SK-N-DZ (cell line): ENCODE results near the gene IL12RB2.
A peak's percentile ranks its signal among the peaks of the same experiment; 100 is the strongest.
"Not testable (repeated sequence)": the region's sequence is repeated elsewhere in the genome, so short reads cannot be mapped to it uniquely, and the experiment has no call there.

ENCODE experiments used
- DNase-seq: peaks from one replicate; pipeline ENCODE4 v3.0.0-alpha.2; 2015; ENCODE audit warnings: low spot score
- small RNA-seq, 2 experiments: library from RNA; depleted of rRNA; stranded (forward); fragments of <200 nt; gene quantifications; one replicate each; pipeline ENCODE3, GENCODE V24; 2014

IL12RB2 gene

GRCh38 chr1:67431156-67431765 is 123.6 kb downstream of the IL12RB2 start:
- no peak for DNase-seq

DNA sequence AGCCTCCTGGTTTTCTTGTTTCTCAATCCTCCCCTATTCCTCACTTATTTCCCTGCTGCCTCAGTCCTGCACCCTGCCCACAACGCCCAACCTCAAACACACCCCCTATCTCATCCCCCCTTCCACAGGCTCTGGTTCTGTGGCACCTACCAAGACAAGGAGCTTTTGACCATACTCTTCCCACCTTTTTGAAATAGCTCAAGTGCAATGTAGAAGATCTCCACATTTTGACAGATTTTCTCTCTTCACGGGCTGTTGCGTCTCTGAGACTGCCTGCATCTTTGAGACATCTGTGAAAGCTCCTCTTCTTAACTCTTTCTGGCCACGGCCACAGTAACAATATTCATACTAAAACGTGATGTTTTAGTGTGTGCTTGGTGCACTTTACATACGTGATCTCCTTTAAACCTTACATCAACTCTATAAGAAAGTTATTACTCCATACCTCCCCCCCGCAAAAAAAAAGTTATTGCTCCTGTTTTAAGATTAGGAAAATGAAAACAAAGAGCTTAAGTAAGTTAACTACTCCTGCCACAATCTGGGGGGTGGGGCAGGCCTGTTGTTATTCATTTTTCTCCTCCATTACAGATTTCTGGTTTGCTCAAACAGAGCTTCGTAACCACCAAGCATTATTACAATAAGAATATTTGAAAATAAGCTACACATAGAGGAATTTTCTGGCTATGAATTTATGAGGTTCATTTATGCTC is 124.4 kb downstream of the IL12RB2 start:
- peak; percentile 20 for DNase-seq

GRCh38 chr1:67432745-67433144 is 125.1 kb downstream of the IL12RB2 start:
- DNase-seq = no peak

DNA sequence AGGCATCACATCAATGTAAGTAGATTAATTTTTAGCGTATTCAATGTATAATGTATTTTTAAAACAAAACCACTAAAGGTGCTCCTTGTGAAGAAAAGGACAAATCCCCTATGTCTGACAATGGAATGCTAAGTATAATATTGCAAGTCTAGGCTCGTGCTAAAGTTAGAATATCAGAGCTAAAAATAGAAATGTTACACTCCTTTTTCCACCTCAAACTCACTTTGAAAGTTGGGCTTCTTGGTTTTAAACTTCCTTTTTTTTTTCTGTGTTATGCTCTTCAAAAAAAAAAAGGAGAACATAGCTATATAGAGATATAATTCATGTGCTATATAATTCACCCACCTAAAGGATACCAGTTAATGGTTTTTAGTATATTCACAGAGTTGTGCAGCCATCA is 126.2 kb downstream of the IL12RB2 start:
- no peak for DNase-seq

GRCh38 chr1:67434491-67434890 is 126.8 kb downstream of the IL12RB2 start:
- DNase-seq = no peak

DNA sequence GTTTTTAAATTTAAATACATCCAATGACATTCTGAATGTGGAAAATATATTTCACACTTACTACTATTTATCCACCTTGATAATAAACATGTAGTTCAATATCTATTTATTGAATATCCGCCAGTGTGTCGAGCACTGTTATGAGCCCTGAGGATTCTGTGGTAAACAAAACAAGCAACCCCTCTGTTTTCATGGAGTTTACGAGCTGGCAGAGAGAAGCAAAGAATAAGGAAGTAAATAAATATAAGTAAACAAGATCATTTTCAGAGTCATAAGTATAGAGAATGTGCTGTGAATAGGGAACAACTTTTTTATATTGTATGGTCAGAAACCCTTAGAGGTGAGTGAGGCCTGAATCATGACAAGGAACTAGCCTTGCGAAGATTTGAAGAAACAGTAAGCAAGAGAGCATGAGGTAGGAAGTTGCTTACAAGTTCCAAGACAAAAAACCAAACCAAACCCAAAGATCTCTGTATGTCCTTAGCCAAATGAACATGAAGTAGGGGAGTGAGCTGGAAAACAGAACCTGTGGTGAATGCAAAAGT is 128.9 kb downstream of the IL12RB2 start:
- DNase-seq = no peak

DNA sequence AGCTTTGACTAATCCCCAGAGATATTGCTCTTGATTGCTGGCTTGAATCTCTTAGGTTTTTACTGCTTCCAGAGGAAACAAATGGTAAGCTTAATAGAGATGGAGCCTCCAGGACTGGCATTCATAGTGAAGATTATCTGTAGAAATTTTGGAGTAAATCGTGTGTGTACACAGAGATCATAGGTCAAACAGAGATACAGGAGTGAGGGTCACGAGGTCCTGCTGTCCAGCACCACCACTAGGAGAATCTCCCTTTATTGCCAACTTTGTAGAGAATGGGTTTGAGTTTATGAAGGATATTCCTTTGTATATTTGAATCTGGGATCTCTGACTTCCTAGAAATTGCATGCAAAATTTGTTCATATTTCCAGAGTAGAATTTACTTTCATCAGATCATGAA is 130.3 kb downstream of the IL12RB2 start:
- no peak for DNase-seq

- no peak for DNase-seq
These were observed 131.8 kb downstream of the IL12RB2 start for GRCh38 chr1:67439277-67440029.

DNA sequence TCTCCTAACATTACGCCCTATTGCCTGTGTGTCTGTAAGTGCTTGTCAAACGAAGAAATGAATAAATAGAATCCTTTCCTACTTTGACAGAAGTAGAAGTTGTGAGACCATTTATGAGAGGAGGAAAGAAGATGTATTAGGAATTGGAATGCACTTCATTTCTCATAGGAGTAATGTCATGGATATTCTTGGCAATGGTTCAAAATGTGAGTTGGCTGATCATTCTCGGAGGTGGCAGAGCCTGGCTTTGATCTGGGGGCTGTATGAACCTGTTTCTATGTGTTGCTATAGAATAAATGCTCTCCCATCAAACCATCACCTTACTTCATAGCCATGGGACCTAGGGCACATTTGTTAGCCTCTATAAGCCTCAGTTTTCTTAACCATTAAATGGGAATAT is 132.7 kb downstream of the IL12RB2 start:
- DNase-seq = no peak

- DNase-seq = peak; percentile 22
These were observed 133.5 kb downstream of the IL12RB2 start for GRCh38 chr1:67441183-67441582.

- DNase-seq = no peak
These were observed 134.1 kb downstream of the IL12RB2 start for GRCh38 chr1:67441739-67442281.

DNA sequence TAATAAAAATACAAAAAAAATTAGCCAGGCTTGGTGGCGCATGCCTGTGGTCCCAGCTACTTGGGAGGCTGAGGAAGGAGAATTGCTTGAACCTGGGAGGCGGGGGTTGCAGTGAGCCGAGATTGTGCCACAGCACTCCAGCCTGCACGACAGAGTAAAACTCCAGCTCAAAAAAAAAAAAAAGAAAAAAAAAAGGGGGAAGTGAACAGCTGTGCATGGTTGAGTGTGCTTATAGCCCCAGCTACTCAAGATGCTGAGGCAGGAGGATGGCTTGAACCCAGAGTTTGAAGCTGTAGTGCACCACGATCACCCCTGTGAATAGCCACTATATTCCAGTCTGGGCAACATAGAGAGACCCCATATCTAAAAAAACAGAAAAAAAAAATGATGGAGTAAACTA is 138.3 kb downstream of the IL12RB2 start:
- DNase-seq = not testable (repeated sequence)

Small RNA genes within 50 kb of the gene (small RNA-seq; reads per million reads assigned to genes)
- 0 to 0.13 reads per million in 2 experiments for gene RNU4ATAC4P
- gene RNU6-387P = 0 reads per million in 2 experiments
